GM18868 (cell line): Measurements from ENCODE around the gene PDXDC1.
A peak's percentile ranks its signal among the peaks of the same experiment; 100 is the strongest.
"Not testable (repeated sequence)": the region's sequence is repeated elsewhere in the genome, so short reads cannot be mapped to it uniquely, and the experiment has no call there.

Experiments used
- ATAC-seq: cut with Tn5 transposase; IDR thresholded peaks from one replicate; pipeline ENCODE4 v1.9.1; 2021; ENCODE audit warnings: mild to moderate bottlenecking, moderate library complexity; ENCODE audit not compliant: unreplicated experiment

The PDXDC1 gene, protein sequence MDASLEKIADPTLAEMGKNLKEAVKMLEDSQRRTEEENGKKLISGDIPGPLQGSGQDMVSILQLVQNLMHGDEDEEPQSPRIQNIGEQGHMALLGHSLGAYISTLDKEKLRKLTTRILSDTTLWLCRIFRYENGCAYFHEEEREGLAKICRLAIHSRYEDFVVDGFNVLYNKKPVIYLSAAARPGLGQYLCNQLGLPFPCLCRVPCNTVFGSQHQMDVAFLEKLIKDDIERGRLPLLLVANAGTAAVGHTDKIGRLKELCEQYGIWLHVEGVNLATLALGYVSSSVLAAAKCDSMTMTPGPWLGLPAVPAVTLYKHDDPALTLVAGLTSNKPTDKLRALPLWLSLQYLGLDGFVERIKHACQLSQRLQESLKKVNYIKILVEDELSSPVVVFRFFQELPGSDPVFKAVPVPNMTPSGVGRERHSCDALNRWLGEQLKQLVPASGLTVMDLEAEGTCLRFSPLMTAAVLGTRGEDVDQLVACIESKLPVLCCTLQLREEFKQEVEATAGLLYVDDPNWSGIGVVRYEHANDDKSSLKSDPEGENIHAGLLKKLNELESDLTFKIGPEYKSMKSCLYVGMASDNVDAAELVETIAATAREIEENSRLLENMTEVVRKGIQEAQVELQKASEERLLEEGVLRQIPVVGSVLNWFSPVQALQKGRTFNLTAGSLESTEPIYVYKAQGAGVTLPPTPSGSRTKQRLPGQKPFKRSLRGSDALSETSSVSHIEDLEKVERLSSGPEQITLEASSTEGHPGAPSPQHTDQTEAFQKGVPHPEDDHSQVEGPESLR

DNA sequence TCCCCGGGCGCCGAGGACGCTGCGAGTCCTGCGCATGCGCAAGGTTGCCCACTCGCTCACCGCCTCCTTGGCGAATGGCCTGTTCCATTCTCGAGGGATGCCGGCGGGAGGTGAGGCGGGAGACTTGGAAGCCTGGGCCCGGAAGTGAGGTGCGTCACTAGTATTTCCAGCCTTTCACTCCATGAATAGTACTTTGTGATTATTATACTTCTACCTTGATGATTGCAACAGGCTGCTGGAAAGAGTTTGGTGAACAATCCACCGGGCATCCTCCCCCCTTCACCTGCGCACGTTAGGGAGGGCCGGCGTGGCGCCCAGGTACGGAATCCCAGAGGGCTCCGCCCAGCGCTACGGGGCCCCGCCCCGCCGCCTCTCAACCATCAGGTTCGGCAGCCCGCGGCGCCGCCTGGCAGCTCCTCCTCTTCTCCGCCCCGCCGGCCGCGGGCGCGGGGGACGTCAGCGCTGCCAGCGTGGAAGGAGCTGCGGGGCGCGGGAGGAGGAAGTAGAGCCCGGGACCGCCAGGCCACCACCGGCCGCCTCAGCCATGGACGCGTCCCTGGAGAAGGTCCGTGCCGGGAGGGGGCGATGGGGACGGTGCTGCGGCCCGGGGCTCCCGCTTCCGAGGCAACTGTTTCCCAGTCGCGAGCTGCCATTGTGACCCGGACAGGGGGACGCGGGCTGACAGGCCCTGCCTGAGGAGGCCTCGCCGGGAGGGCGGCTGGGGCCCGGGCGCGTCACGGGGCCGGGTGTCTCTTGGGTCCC is at the start of gene PDXDC1:
Gene PDXDC1, plus strand, starts transcription at position 371 of the 762 bp plus-strand sequence. Its CDS starts 174 bp downstream, at position 545.
- ATAC-seq = peak; percentile 94

DNA sequence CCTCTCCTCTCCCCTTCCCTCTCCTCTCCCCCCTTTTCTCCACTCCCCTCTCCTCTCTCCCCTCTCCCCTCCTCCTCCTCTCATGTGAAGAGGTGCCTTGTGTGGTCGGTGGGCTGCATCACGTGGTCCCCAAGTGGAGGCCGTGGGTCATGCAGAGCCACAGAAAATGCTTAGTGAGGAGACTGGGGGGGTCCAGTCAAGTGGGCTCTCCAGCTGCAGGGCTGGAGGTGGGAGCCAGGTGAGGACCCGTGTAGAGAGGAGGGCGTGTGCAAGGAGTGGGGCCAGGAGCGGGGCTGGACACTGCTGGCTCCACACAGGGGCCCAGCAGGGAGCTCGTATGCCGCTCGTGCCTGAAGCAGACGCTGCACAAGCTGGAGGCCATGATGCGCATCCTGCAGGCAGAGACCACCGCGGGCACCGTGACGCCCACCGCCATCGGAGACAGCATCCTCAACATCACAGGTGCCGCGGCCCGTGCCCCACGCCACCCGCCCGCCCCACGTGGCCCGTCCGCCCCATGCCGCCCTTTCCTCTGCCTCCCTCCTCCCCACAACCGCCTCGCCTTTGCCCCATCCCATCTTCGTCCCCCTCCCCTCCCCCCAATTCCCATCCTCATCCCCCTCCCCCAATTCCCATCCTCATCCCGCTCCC is 46.6 kb upstream of the PDXDC1 start:
- not testable (repeated sequence) for ATAC-seq

DNA sequence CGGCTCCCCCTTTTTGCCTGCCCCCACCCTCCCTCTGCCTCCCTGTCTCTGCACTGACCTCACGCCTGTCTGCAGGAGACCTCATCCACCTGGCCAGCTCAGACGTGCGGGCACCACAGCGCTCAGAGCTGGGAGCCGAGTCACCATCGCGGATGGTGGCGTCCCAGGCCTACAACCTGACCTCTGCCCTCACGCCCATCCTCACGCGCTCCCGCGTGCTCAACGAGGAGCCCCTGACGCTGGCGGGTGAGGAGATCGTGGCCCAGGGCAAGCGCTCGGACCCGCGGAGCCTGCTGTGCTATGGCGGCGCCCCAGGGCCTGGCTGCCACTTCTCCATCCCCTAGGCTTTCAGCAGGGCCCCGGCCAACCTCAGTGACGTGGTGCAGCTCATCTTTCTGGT is 45.6 kb upstream of the PDXDC1 start:
- not testable (repeated sequence) for ATAC-seq

DNA sequence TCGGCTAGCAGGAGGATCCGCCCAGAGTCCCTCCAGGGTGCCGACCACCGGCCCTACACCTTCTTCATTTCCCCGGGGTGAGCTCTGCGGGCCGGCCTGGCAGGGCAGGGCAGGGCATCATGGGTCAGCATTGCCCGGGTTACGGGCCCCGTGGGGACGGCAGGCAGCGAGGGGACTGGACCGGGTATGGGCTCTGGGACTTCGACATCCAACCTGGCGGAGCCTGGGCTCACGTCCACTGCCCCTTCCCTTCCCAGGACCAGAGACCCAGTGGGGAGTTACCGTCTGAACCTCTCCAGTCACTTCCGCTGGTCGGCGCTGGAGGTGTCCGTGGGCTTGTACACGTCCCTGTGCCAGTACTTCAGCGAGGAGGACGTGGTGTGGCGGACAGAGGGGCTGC is 44.6 kb upstream of the PDXDC1 start:
- not testable (repeated sequence) for ATAC-seq

DNA sequence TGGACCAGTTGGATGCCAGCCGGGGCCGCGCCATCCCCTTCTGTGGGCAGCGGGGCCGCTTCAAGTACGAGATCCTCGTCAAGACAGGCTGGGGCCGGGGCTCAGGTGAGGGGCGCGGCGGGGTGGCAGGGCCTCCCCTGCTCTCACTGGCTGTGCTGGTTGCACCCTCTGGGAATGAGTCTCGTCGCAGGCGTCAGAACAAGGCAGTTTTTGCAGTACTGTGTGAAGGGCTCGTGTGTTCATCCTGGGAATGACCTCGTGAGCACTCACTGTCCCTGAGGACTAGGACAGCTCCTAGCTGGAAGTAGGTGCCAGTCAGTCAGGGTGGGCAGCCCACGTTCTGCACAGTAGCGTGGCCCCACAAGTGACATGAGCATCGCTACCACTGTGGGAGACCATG is 43.9 kb upstream of the PDXDC1 start:
- ATAC-seq = not testable (repeated sequence)

DNA sequence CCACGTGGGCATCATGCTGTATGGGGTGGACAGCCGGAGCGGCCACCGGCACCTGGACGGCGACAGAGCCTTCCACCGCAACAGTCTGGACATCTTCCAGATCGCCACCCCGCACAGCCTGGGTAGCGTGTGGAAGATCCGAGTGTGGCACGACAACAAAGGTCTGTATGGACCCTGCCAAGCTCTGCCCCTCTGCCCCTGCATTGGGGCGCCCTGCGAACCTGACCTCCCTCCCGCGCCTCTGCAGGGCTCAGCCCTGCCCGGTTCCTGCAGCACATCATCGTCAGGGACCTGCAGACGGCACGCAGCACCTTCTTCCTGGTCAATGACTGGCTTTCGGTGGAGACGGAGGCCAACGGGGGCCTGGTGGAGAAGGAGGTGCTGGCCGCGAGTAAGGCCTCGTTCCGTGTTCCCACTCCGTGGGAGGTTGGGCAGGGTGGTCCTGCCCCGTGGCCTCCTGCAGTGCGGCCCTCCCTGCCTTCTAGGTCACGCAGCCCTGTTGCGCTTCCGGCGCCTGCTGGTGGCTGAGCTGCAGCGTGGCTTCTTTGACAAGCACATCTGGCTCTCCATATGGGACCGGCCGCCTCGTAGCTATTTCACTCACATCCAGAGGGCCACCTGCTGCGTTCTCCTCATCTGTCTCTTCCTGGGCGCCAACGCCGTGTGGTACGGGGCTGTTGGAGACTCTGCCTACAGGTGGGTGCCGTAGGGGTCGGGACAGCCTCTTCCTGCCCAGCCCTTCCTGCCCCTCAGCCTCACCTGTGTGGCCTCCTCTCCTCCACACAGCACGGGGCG is 42.0 kb upstream of the PDXDC1 start:
- ATAC-seq = not testable (repeated sequence)

DNA sequence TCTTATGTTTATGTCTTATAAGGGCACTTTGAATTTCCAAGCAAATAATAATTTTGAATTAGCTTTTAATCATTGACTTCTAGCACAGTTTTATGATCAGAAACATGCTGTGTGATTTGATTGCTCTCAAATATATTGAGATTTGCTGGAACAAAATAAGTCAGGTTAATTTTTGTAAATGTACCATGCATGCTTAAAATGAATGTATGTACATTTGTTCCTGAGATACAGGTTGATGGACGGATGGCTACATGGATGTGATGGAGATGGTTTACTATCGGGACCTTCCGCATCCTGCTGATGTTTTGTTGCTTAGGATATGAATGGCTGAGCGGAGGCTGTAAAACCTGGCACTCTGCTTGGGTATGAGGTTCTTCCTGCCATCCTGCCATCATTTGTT is 37.7 kb upstream of the PDXDC1 start, which contains the start of gene NPIPA1:
Gene NPIPA1, plus strand, starts transcription at position 301 of the 400 bp plus-strand sequence. Its CDS starts 0 bp downstream, at position 301.
- ATAC-seq = not testable (repeated sequence)

DNA sequence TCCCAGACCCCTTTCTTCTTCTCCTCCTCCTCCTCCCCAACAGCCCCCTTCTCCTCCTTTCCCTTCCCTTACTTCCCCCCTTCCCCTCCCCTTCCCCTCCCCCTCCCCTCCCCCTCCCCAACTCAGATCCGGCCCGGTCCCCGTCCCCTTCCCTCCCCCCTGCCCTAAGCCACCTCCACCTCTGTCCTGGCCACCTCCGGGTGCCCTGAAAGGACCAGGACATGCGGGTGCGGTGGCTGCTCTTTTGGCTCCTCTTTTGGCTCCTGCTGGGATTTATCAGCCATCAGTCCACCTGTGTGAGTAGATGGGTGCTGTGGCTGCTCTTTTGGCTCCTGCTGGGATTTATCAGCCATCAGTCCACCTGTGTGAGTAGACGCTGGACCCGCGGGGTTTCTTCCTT is 36.8 kb upstream of the PDXDC1 start:
- not testable (repeated sequence) for ATAC-seq

DNA sequence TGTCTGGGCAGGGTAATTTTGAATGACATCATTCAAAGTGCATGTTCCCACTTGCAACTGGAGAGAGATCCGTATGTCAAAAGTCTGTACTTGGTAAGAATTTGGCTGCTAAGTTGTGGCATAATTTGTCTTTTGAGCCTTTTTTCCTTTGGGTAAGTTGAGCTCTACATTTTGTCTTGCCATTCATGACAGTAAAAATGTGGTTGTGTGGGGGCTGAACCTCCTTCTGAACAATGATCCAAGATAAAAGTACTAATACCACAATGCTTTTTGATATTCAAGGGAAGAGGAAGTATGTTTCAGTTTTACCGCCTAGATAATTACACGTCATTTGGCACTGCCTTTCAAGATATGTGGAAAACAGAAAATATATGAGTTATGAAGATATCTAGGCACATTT is 32.1 kb upstream of the PDXDC1 start:
- not testable (repeated sequence) for ATAC-seq

DNA sequence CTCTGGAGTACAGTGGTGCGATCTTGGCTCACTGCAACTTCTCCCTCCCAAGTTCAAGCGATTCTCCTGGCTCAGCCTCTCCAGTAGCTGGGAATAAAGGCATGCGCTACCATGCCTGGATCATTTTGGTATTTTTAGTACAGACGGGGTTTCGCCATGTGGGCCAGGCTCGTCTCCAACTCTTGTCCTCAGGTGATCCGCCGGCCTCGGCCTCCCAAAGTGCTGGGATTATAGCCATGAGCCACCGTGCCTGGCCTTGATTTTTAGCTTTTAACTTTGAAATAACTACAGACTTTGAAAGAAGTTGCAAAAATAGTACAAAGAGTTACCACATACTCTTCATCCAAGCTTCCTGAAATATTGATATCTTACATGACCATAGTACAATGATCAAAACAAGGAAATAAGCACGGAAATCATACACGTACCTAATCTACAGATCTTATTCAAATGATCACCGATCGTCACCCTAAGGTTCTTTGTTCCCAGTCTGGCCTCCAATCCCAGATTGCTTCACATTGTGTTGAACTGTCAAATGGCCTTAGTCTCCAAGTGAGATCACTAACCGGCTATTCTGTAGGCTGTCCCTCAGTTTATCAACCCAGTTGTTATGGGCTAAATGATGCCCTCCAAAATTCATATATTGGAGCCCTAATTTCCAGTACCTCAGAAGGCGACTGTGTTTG is 19.1 kb upstream of the PDXDC1 start:
- ATAC-seq = no peak

DNA sequence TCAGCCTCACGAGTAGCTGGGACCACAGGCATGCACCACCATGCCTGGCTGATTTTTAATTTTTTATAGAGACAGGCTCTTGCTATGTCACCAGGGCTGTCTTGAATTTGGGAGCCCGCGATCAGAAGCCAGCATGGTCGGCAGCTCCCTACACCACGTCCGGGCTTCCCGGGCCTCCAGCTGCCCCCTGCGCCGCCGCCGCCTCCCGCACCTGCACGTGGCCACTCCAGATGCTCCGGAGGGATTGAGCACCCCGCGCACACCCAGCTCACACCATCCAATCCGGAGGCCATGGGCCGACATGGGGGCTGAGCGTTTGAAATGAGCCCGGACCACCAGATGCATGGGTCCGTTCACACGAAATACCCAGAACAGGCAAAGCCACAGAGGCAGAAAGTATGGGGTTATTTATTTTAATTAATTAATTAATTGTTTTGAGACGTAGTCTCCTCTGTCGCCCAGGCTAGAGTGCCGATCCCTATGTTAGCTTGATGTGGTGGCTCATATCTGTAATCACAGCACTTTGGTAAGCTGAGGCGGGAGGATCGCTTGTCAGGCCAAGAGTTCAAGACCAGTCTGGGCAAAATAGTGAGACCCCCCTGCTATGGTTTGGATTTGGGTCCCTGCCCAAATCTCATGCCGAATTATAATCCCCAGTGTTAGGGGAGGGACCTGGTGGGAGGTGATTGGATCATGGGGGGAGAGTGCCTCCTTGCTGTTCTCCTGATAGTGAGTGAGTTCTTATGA is 17.1 kb upstream of the PDXDC1 start:
- no peak for ATAC-seq

DNA sequence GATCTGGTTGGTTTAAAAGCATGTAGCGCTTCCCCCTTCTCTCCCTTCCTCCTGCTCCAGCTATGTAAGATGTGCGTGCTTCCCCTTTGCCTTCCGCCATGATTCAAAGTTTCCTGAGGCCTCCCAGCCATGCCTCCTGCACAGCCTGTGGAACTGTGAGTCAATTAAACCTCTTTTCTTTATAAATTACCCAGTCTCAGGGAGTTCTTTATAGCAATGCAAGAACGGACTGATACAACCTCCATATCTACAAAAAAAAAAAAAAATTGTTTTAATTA is 16.6 kb upstream of the PDXDC1 start:
- no peak for ATAC-seq

DNA sequence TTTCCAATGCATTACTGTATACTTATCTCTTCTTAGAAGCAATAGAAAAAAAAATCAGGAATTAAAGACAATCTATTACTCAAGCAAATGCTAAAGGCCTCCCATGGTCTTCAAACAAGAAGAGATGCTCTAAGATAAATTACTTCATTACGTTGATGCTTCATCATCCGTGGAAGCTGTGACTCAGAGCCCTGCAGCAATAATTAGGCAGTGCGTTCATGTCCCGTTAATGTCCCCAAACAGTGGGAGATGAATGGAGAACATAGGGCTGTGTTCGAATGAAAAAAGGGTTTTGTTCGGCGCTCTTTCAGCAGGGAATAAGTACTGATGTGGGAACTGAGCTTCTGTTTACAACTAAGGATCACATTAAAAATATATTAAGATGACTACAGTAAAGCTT is 15.9 kb upstream of the PDXDC1 start:
- no peak for ATAC-seq

DNA sequence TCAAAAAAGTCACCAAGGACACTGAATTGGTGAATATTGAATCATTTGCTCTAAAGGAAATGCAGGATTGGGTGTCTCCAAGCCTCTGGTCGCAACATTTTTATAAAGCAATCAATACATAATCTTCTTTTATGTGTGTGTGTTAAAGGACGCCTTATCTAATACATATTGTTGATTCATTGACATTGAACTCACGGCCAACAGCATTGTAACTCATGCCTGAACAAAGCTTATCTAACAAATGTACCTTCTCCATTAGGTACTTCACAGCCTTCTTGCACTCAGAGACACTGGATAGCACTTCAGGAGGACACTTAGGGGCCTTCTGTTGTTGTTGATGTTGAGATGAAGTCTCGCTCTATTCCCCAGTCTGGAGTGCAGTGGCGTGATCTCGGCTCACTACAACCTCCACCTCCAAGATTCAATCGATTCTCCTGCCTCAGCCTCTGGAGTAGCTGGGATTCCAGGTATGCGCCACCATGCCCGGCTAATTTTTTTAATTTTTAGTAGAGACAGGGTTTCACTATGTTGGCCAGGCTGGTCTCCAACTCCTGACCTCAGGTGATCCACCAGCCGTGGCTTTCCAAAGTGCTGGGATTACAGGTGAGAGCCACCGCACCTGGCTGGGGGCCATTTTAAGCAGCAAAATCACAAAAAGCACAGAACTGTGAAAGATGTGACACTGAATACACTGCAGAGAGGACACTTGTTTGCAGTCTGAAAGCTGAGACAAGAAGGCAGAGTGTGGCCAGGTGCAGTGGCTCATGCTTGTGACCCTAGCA is 13.2 kb upstream of the PDXDC1 start:
- ATAC-seq = no peak

DNA sequence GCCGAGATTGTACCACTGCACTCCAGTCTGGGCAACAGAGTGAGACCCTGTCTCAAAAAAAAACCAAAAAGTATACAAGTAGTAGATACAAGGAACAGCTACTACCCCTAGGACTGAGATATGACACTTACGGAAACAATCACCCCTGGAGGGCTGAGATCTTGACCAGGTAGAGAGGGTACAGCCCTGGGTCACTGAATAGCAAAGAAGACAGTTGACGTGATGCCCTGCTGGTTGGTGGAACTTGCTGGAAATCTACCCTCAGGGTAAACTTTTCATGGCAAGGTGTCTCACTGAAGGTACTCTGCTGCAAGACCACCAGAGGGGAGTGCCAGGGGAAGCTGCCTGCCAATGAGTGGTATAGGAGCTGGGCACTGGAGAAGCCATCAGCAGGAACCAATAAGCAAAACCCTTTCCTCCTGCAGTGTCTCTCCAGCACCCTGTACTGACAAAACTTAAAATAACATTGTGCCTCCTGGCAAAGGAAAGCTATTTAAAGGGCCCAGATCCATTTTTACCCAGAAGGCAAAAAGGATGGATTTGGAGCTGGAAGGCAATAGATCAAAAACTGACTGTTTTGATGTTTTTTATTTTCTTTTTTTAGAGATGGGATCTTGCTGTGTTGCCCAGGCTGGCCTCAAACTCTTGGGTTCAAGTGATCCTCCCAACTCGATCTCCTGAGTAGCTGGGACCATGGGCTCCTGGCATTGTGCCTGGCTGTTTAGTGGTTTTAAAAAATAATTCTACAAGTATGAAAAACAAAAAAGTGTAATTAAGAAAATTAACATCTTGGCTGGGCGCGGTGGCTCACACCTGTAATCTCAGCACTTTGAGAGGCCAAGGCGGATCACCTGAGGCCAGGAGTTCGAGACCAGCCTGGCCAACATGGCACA is 11.3 kb upstream of the PDXDC1 start:
- ATAC-seq = no peak

DNA sequence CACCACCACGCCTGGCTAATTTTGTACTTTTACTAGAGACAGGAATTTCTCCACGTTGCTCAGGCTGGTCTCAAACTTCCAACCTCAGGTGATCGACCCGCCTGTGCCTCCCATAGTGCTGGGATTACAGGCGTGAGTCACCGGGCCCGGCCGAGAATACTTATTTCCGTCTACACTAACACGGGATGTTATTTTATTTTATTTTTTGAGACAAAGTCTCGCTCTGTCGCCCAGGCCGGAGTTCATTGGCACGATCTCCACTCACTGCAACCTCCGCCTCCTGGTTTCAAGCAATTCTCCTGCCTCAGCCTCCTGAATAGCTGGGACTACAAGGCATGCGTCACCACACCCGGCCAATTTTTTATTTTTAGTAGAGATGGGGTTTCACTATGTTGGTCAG is 9.5 kb upstream of the PDXDC1 start:
- ATAC-seq = no peak

DNA sequence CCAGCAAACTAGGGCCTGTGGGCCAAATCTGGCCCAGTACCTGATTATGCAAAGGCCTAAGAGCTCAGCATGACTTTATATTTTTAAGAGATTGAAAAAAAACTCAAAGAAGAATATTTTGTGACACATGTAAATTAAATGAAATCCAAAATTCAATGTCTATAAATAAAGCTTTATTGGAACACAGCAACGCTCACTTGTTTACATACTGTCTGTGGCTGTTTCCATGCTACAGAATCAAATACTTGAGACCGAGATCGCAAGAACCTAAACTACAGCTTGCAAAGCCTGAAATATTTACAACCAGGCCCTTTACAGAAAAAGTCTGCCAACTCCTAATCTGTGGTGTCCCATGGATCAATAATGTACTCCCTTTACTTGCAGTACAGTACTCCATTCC is 5.0 kb upstream of the PDXDC1 start:
- not testable (repeated sequence) for ATAC-seq
